HUES64 (cell line): Measurements from ENCODE around the gene KRT6A.
A peak's percentile ranks its signal among the peaks of the same experiment; 100 is the strongest.
"Not testable (repeated sequence)": the region's sequence is repeated elsewhere in the genome, so short reads cannot be mapped to it uniquely, and the experiment has no call there.

ENCODE experiments used
- H3K27ac ChIP-seq: 2 replicates; pipeline ENCODE4 v1.7.0; 2013; ENCODE audit warnings: low read depth, low read length, inconsistent platforms
- H3K27me3 ChIP-seq: 2 replicates; pipeline ENCODE4 v1.6.1; 2013; ENCODE audit warnings: mild to moderate bottlenecking, low read length; ENCODE audit not compliant: insufficient read depth
- H3K36me3 ChIP-seq: 2 replicates; pipeline ENCODE4 v1.6.1; 2013; ENCODE audit warnings: mild to moderate bottlenecking, low read length; ENCODE audit not compliant: insufficient read depth
- H3K4me1 ChIP-seq: 2 replicates; pipeline ENCODE4 v1.6.1; 2013; ENCODE audit warnings: mild to moderate bottlenecking, low read length, moderate library complexity; ENCODE audit not compliant: insufficient read depth
- H3K4me3 ChIP-seq: 2 replicates; pipeline ENCODE4 v1.5.1; 2013; ENCODE audit warnings: mild to moderate bottlenecking, low read length, moderate library complexity
- H3K9ac ChIP-seq: 2 replicates; pipeline ENCODE4 v1.6.1; 2013; ENCODE audit warnings: mild to moderate bottlenecking, low read depth, low read length
- H3K9me3 ChIP-seq: 2 replicates; pipeline ENCODE4 v1.6.1; 2013; ENCODE audit warnings: low read depth, low read length; ENCODE audit not compliant: insufficient read depth
- WGBS: fragments of 150-250, 120-280 bp; methylation state at CpG from one replicate; pipeline ENCODE4 v1.1.7; 2013; ENCODE audit warnings: missing lambda C conversion rate; 5-methylcytosine and 5-hydroxymethylcytosine counted together

The KRT6A gene

GRCh38 chr12:52455821-52456220 is 37.2 kb downstream of the KRT6A start:
- Histone ChIP-seq H3K9ac (no peak overlapping the region), H3K27me3 (no peaks in the 10 kb centered on the region), H3K9me3 (no peaks in the 10 kb centered on the region), H3K4me3 (no peak overlapping the region), H3K27ac (no peak overlapping the region), H3K4me1 (peaks cover 8% of the 10 kb centered on the region), H3K36me3 (no peaks in the 10 kb centered on the region)
- 100% methylated on average over 1 of the region's 1 CpG for WGBS

GRCh38 chr12:52454411-52455201 is 38.5 kb downstream of the KRT6A start:
- 36% methylated on average over 3 of the region's 3 CpGs for WGBS
- Histone ChIP-seq H3K36me3 (no peaks in the 10 kb centered on the region), H3K27me3 (no peaks in the 10 kb centered on the region), H3K27ac (peak overlapping the region; percentile 50; the same call in 1 of the 2 replicates), H3K4me3 (no peak overlapping the region), H3K9ac (no peak overlapping the region), H3K9me3 (no peaks in the 10 kb centered on the region), H3K4me1 (peaks cover 8% of the 10 kb centered on the region)

- H3K9me3 ChIP-seq, result no peaks in the 10 kb centered on the region
- no peaks in the 10 kb centered on the region for H3K36me3 ChIP-seq
- no peak within 1 kb of the TSS for H3K9ac ChIP-seq
- no peaks in the 10 kb centered on the region for H3K27me3 ChIP-seq
- 96% methylated on average over 6 of the region's 6 CpGs for WGBS
- no peak within 1 kb of the TSS for H3K4me3 ChIP-seq
- no peak within 1 kb of the TSS for H3K27ac ChIP-seq
- H3K4me1 ChIP-seq, result peaks cover 8% of the 10 kb centered on the region
These were observed 41.0 kb downstream of the KRT6A start, which contains the start of gene KRT6B for GRCh38 chr12:52452101-52452500. KRT6B (minus strand) TSS chr12:52452146; CDS start chr12:52452078, 68 bp downstream.

- no peak overlapping the region for H3K9ac ChIP-seq
- no peaks in the 10 kb centered on the region for H3K27me3 ChIP-seq
- H3K27ac ChIP-seq, result no peak overlapping the region
- no peak overlapping the region for H3K4me3 ChIP-seq
- peaks cover under 1% of the 10 kb centered on the region; the same call in 1 of the 2 replicates for H3K4me1 ChIP-seq
- 83% methylated on average over 3 of the region's 3 CpGs for WGBS
- H3K9me3 ChIP-seq, result no peaks in the 10 kb centered on the region
- H3K36me3 ChIP-seq, result no peaks in the 10 kb centered on the region
These were observed 44.8 kb downstream of the KRT6A start for GRCh38 chr12:52448228-52448627.

GRCh38 chr12:52447196-52447595 is 45.9 kb downstream of the KRT6A start:
- not testable (repeated sequence) for H3K27me3 ChIP-seq, H3K9ac ChIP-seq
- 93% methylated on average over 10 of the region's 11 CpGs for WGBS

GRCh38 chr12:52446367-52447045 is 46.6 kb downstream of the KRT6A start:
- 93% methylated on average over 6 of the region's 6 CpGs for whole genome bisulfite sequencing
- Histone ChIP-seq H3K4me3 (no peak overlapping the region), H3K27ac (no peak overlapping the region), H3K9me3 (no peaks in the 10 kb centered on the region), H3K36me3 (no peaks in the 10 kb centered on the region), H3K4me1 (peaks cover 17% of the 10 kb centered on the region), H3K27me3 (no peaks in the 10 kb centered on the region), H3K9ac (no peak overlapping the region)

More at GRCh38 chr12:52447196-52447595, 45.9 kb downstream of the KRT6A start:
- H3K4me1 ChIP-seq, result peaks cover 11% of the 10 kb centered on the region
- not testable (repeated sequence) for H3K36me3 ChIP-seq, H3K4me3 ChIP-seq, H3K27ac ChIP-seq, H3K9me3 ChIP-seq

- H3K9me3 ChIP-seq, result no peaks in the 10 kb centered on the region
- peaks cover 24% of the 10 kb centered on the region for H3K4me1 ChIP-seq
- H3K9ac ChIP-seq, result no peak overlapping the region
- H3K27me3 ChIP-seq, result no peaks in the 10 kb centered on the region
- no peak overlapping the region for H3K27ac ChIP-seq
- no peaks in the 10 kb centered on the region for H3K36me3 ChIP-seq
- 75% methylated on average over 3 of the region's 3 CpGs for WGBS
- no peak overlapping the region for H3K4me3 ChIP-seq
These were observed 47.2 kb downstream of the KRT6A start for GRCh38 chr12:52445876-52446275.

- Histone ChIP-seq H3K27me3 (no peaks in the 10 kb centered on the region), H3K9ac (no peak overlapping the region), H3K4me1 (peaks cover 24% of the 10 kb centered on the region), H3K9me3 (no peaks in the 10 kb centered on the region), H3K36me3 (no peaks in the 10 kb centered on the region), H3K27ac (no peak overlapping the region), H3K4me3 (no peak overlapping the region)
- WGBS, result 89% methylated on average over 10 of the region's 10 CpGs
These were observed 48.1 kb downstream of the KRT6A start for GRCh38 chr12:52444647-52445595.

GRCh38 chr12:52443966-52444365 is 49.1 kb downstream of the KRT6A start:
- Histone ChIP-seq H3K9ac (no peak overlapping the region), H3K4me1 (peaks cover 24% of the 10 kb centered on the region), H3K27ac (no peak overlapping the region), H3K4me3 (no peak overlapping the region), H3K9me3 (no peaks in the 10 kb centered on the region), H3K36me3 (no peaks in the 10 kb centered on the region), H3K27me3 (no peaks in the 10 kb centered on the region)
- 94% methylated on average over 3 of the region's 3 CpGs for WGBS

GRCh38 chr12:52442600-52443061 is 50.4 kb downstream of the KRT6A start:
- Histone ChIP-seq H3K27me3 (no peaks in the 10 kb centered on the region), H3K27ac (no peak overlapping the region), H3K9me3 (no peaks in the 10 kb centered on the region), H3K4me1 (peaks cover 24% of the 10 kb centered on the region), H3K9ac (peak overlapping the region; percentile 19; the same call in 1 of the 2 replicates), H3K4me3 (no peak overlapping the region), H3K36me3 (no peaks in the 10 kb centered on the region)
- 36% methylated on average over 6 of the region's 6 CpGs for WGBS
